Activated CD4-positive, alpha-beta memory T cell treated with anti-CD3 and anti-CD28 coated beads, Interleukin-2, amount 10 ng/mL, durations not matched to agents 7 days and 5 days (primary cell): ENCODE results near the gene MRPL55. TPM values are rescaled to one million over a fixed set of nuclear protein-coding genes. Genes with fewer than 3 reads are reported as not detected.

Experiments used
- CTCF ChIA-PET: fragments of 350-600 bp; sonication (Branson Sonifier 250); formaldehyde crosslinking; loops from one replicate; lab custom pipeline; 2021; ENCODE audit warnings: antibody characterized with exemption, inconsistent platforms; lab: Charles Lee
- POLR2A ChIA-PET: fragments of 350-600 bp; sonication (Branson Sonifier 250); formaldehyde crosslinking; loops from one replicate; lab custom pipeline; 2021; ENCODE audit warnings: antibody characterized with exemption; lab: Charles Lee
- DNase-seq: peaks from one replicate; pipeline ENCODE4 v3.0.0-alpha.2; 2020
- H3K27ac Mint-ChIP-seq: one replicate; pipeline ENCODE4 v1.8.0; 2021; ENCODE audit warnings: mild to moderate bottlenecking, mixed read lengths
- H3K27me3 Mint-ChIP-seq: one replicate; pipeline ENCODE4 v1.8.0; 2021; ENCODE audit warnings: mixed read lengths
- H3K36me3 Mint-ChIP-seq: one replicate; pipeline ENCODE4 v1.8.0; 2021; ENCODE audit warnings: low read depth, mixed read lengths
- H3K4me1 Mint-ChIP-seq: one replicate; pipeline ENCODE4 v1.8.0; 2021; ENCODE audit warnings: mixed read lengths
- H3K4me3 Mint-ChIP-seq: one replicate; pipeline ENCODE4 v1.8.0; 2021; ENCODE audit warnings: mild to moderate bottlenecking, mixed read lengths
- H3K9me3 Mint-ChIP-seq: one replicate; pipeline ENCODE4 v1.8.0; 2021; ENCODE audit warnings: mixed read lengths
- total RNA-seq, 2 experiments: library from RNA; stranded (reverse); gene quantifications; one replicate each; pipeline ENCODE4 v1.2.3, GENCODE V29; 2021

The MRPL55 gene
- total RNA-seq, 2 experiments from 2014 or later: 43.1 to 43.9 TPM

DNA sequence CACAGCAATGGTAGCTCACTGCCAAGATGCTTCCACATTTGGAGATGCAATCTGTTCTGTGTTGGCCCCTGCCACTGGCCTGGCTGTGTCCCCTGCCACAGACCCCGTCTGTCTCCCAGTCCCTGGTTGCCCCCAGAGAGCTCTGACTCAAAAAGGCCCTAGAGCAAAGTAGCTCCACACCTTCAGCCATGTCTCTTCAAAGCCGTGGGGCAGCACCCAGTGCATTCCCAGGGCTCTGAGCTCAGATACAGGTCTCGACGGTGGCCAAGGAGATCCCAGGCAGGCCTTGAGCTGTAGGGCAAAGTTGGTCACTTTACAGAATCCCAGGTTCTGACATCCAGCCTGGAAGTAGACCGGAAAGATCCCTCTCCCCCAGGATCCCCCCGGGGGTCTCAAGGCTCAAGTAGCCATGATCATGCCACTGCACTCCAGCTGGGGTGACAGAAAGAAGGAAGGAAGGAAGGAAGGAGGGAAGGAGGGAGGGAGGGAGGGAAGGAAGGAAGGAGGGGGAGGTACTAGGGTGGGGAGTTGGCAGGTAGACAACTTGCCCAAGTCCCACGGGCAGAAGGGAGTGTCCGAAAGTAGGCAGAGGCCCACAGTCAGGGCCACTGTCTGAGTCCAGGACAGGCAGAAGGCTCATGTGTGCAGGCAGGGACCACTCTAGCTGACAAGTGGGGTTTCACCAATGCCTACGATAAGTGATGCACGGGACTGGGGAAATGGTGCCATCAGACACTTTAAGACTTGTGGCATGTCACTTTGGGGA is 31.4 kb downstream of the MRPL55 start:
- H3K27me3 Mint-ChIP-seq: no peaks in the 10 kb centered on the region
- no peak overlapping the region for H3K4me3 Mint-ChIP-seq
- peaks cover 2% of the 10 kb centered on the region for H3K36me3 Mint-ChIP-seq
- H3K27ac Mint-ChIP-seq: no peak overlapping the region
- ChIA-PET CTCF (interaction anchor here (0.6 to 1.2 kb wide), 2 partner anchors 109 to 136 kb away, joined by 3 to 6 read pairs; no protein-coding TSS in a partner anchor), POLR2A (interaction anchor here (1.0 to 1.5 kb wide), 2 partner anchors 215 to 312 kb away, joined by 3 read pairs; no protein-coding TSS in a partner anchor)
- peaks cover 14% of the 10 kb centered on the region for H3K4me1 Mint-ChIP-seq
- DNase-seq: no peak
- no peaks in the 10 kb centered on the region for H3K9me3 Mint-ChIP-seq

DNA sequence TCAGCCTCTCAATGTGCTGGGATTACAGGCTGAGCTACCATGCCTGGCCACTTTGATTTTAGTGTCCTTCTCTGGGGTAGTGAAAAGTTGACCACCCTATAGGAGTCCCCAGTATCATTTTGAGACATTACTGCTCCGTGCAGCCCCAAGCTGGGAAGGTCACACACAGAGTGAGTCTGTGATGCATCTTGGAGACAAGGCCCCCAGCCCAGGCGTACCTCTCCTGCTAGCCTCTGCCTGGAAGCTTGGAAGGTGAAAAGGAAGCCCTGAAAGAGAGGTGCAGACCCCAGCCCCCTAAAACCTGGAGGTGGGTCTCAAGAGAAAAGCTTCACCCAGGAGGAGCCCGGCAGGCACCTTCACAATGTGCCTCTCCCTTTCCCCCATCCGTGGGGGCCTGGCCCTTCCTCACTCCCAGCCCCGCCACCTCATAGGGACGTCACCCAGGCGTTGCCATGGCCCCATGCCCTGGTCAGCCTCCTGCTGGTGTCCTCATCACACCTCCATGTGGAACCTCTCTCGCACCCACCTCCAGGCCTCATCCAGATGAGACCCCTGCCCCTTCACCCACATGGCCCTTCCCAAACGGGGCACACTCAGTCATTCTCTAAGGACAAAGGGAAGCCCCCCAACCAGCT is 32.2 kb downstream of the MRPL55 start:
- H3K4me1 Mint-ChIP-seq: peaks cover 14% of the 10 kb centered on the region
- POLR2A ChIA-PET: interaction anchor here (1.5 kb wide), 1 partner anchor 311 kb away, joined by 3 read pairs; no protein-coding TSS in a partner anchor

DNA sequence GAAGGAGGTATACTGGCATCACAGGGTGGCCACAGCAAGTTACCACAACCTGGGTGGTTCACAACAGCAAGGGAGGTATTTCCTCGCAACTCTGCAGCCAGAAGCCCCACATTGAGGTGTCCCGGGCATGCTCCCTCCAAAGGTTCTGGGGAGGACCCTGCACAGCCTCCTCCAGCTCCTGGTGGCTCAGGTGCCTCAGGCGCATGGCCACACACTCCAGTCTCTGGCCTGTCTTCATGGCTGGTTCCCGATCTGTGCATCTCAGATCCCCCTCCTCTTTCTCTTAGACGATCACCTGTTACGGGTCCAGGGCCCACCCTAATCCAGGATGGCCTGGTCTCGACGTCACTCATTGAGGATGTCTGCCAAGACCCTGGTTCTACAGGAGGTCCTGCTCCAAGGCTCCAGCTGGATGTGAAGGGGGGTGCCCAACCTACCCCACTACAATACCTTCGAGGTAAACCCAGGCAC is 33.3 kb downstream of the MRPL55 start:
- peaks cover 2% of the 10 kb centered on the region for H3K36me3 Mint-ChIP-seq
- no peak for DNase-seq
- H3K4me1 Mint-ChIP-seq: peaks cover 9% of the 10 kb centered on the region
- POLR2A ChIA-PET: no interaction called here
- H3K27ac Mint-ChIP-seq: no peak overlapping the region
- CTCF ChIA-PET: no interaction called here
- no peaks in the 10 kb centered on the region for H3K9me3 Mint-ChIP-seq
- H3K4me3 Mint-ChIP-seq: no peak overlapping the region
- no peaks in the 10 kb centered on the region for H3K27me3 Mint-ChIP-seq

More for the DNA sequence above, 32.2 kb downstream of the MRPL55 start:
- Mint-ChIP-seq H3K27ac (no peak overlapping the region), H3K36me3 (peaks cover 2% of the 10 kb centered on the region), H3K4me3 (no peak overlapping the region), H3K9me3 (no peaks in the 10 kb centered on the region), H3K27me3 (no peaks in the 10 kb centered on the region)
- DNase-seq: no peak
- CTCF ChIA-PET: interaction anchor here (1.2 kb wide), 1 partner anchor 137 kb away, joined by 3 read pairs; no protein-coding TSS in a partner anchor

DNA sequence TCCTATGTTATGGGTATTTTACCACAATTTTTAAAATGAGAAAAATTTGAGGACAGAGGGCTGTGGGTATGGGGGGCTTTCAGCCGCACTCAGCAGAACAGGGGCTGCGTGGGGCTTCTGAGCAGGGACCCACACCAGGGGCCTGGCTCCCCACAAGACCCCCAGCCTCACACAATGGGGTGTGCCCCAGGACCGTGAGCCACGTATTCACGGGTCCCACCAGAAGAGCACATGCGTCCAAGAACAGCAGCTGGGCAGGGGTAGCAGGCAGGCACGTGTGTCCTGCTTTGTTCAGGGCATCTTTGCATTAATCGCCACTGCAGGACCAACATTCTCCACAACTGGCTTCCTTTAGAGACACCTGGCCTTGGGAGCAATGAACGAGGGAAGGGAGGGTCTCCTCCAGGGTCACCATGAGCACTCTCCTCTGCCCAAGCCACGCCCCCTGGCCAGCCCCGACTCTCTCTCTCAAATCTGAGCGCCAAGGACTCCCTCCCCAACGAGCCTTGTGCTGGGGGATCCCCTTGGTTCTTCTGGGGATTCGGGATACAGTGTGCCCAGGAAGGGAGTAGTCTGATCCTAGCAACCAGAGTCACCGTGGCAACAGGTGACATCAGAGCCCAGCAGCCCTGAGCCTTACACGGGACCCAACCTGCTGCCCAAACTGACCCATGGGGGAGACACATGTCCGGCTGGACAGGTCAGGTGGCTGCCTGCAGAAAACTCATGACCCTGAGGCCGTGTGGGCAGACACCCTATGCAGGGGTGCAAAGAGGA is 34.0 kb downstream of the MRPL55 start:
- ChIA-PET CTCF (no interaction called here), POLR2A (no interaction called here)
- Mint-ChIP-seq H3K4me1 (peaks cover 8% of the 10 kb centered on the region), H3K36me3 (peaks cover 2% of the 10 kb centered on the region), H3K27me3 (no peaks in the 10 kb centered on the region), H3K27ac (no peak overlapping the region), H3K9me3 (no peaks in the 10 kb centered on the region), H3K4me3 (no peak overlapping the region)
- no peak for DNase-seq

DNA sequence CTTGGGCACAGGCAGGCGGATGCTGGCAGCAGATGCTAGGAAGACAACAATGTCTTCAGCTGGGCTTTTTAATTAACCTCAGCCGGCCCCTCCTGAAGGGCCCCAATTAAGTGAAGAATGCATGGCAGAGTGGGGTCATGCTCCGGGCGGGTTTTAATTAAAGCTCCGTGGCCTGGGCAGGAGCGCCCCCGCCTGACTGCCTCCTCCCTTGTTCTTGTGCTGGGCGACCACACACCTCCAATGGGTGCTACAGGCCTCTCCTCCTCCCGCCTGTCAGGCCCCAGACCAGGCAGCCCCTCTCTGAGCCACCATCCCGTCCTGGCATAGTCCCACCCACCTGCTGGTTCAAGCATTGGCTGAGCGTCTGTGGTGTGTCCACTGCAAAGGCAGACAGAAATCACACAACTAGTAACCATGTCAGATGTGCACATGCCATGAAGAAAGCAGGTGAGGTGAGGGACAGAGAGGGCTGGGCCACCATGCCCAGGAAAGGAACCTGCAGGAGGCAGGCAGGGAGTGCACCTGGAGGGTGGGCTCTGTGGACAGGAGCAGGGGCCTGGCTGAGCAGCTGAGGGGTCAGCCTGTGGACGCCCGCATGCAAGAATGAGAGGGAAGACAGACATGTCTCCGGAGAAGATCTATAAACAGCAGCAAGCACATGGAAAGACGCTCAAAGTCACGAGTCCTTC is 35.1 kb downstream of the MRPL55 start:
- H3K4me1 Mint-ChIP-seq: peaks cover 5% of the 10 kb centered on the region
- no peak for DNase-seq
- no peak overlapping the region for H3K4me3 Mint-ChIP-seq
- no peaks in the 10 kb centered on the region for H3K27me3 Mint-ChIP-seq
- CTCF ChIA-PET: no interaction called here
- H3K36me3 Mint-ChIP-seq: no peaks in the 10 kb centered on the region
- H3K9me3 Mint-ChIP-seq: no peaks in the 10 kb centered on the region
- H3K27ac Mint-ChIP-seq: no peak overlapping the region
- POLR2A ChIA-PET: interaction anchor here (1.6 kb wide), 1 partner anchor 8 kb away, joined by 9 read pairs; no protein-coding TSS in a partner anchor

DNA sequence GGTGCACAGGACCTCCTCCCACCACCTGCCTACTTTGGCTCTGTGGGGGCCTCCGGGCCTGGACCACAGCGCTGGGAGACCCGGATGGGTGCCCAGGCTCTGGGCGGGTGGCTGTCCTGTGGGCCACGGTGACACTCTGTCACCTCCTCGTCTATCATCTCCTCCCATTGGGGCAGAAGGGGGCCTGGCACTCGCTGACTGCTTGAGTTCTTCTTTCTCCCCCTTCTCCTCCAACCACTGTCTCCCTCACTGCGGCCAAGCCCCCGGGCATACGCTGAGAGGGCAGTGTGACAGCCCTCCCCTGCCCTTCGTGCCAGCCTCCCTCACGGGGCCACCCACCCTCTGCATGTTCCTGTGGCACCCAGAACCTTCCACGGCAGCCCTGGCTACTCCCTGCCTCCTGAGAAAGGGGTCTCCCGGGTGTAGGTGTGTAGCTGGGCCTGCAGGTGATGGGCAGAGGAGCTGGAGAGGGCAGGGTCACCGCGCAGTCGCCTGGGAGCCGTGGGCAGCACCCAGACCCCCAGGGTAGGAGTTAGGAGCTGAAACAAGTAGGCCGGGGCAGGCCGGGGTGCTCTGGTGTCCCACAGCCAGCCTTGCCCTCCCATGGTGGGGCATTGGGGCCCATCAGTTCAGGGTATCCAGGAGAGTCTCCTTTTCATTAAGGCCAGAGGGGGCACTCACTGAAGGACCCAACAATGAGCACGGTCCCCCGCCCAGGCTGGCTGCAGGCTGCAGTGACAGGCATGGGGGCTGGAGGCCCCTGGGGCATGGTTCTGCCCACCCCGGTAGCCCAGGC is 35.8 kb downstream of the MRPL55 start:
- POLR2A ChIA-PET: interaction anchor here (1.6 kb wide), 1 partner anchor 9 kb away, joined by 9 read pairs; no protein-coding TSS in a partner anchor
- DNase-seq: no peak
- CTCF ChIA-PET: no interaction called here
- Mint-ChIP-seq H3K27me3 (no peaks in the 10 kb centered on the region), H3K36me3 (no peaks in the 10 kb centered on the region), H3K9me3 (no peaks in the 10 kb centered on the region), H3K4me1 (peaks cover 1% of the 10 kb centered on the region), H3K4me3 (no peak overlapping the region), H3K27ac (no peak overlapping the region)

DNA sequence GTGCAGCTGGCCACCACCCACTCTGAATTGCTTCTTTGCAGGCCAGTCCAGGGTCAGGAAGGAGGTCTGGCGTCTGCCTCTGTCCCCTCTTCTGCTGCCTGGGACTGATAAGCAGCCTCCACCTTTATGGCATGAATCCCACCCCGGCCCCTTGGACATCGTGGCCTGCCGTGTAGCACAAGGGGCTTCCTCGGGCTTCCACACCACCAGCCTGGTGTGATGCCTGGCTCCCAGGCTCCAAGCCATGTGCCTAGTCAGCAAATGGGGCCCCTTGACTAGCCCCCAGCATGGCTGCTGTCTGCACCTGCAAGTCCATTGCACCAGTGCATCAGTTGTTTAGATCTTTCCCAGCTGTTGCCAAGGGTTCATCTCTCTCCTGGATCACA is 36.4 kb downstream of the MRPL55 start:
- no peaks in the 10 kb centered on the region for H3K4me1 Mint-ChIP-seq
- H3K27me3 Mint-ChIP-seq: no peaks in the 10 kb centered on the region
- H3K27ac Mint-ChIP-seq: no peak overlapping the region
- no peak overlapping the region for H3K4me3 Mint-ChIP-seq
- H3K36me3 Mint-ChIP-seq: no peaks in the 10 kb centered on the region
- POLR2A ChIA-PET: interaction anchor here (1.6 kb wide), 1 partner anchor 9 kb away, joined by 9 read pairs; no protein-coding TSS in a partner anchor
- CTCF ChIA-PET: no interaction called here
- no peak for DNase-seq
- H3K9me3 Mint-ChIP-seq: no peaks in the 10 kb centered on the region

DNA sequence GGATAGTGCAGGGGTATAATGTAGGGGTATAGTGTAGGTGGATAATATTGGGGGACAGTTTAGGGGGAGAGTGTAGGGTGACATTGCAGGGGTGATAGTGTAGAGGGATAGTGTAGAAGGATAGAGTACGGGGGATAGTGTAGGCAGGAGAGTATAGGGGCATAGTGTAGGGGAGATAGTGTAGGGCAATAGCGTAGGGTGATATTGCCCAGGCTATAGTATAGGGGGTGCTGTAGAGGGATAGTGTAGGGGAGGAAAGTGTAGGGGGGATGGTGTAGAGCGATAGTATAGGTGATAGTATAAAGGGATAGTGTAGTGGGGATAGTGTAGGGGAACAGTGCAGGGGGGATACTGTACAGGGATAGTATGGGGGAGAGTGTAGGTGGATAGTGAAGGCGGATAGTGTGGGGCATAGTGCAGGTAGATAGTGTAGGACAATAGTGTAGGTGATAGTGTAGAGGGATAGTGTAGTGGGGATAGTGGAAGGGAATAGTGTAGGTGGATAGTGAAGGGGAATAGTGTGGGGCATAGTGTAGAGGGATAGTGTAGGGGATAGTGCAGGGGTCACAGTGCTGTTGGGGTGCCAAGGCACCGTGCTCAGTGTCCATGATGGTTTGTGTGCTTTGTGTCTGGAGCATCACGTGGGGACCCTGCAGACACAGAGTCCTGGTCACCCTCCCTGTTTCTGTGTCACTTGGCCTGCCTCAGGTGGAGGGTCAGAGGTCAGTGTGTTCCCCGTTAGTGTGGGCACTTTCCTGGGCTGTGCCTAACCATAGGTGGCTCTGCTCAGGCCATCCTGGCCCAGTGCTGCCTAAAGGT is 37.1 kb downstream of the MRPL55 start:
- Mint-ChIP-seq H3K27ac (no peak overlapping the region), H3K27me3 (no peaks in the 10 kb centered on the region), H3K4me1 (no peaks in the 10 kb centered on the region), H3K9me3 (no peaks in the 10 kb centered on the region), H3K4me3 (no peak overlapping the region), H3K36me3 (no peaks in the 10 kb centered on the region)
- POLR2A ChIA-PET: no interaction called here
- no peak for DNase-seq
- CTCF ChIA-PET: no interaction called here

DNA sequence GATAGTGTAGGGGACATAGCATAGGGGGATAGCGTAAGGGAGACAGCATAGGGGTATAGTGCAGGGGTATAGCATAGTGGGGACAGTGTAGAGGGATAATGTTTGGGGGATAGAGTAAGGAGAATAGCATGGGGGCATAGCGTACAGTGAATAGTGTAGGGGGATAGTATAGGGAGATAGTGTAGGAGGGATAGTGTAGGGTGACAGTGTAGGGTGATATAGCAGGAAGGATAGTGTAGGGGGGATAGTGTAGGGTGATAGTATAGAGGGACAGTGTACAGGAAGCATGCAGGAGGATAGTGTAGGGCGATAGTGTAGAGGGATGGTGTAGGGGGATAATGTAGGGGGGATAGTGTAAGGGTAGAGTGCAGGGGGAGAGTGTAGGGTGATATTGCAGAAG is 38.2 kb downstream of the MRPL55 start:
- Mint-ChIP-seq H3K4me1 (no peaks in the 10 kb centered on the region), H3K36me3 (no peaks in the 10 kb centered on the region), H3K27me3 (peaks cover 3% of the 10 kb centered on the region), H3K4me3 (no peak overlapping the region), H3K9me3 (no peaks in the 10 kb centered on the region), H3K27ac (no peak overlapping the region)
- ChIA-PET CTCF (no interaction called here), POLR2A (no interaction called here)
- no peak for DNase-seq

DNA sequence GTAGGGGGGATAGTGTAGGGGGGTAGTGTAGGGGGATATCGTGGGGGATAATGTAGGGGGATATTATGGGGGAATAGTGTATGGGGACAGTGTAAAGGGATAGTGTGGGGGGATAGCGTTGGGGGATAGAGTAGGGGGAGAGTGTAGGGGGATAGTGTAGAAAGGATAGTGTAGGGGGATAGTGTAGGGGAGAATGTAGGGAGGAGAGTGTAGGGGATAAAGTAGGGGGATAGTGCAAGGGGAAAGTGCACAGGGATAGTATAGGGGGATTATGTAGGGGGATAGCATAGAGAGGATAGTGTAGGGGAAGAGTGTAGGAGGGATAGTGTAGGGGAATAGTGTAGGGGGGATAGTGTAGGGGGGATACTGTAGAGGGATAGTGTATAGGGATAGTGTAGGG is 38.9 kb downstream of the MRPL55 start:
- no peak for DNase-seq
- POLR2A ChIA-PET: no interaction called here
- H3K36me3 Mint-ChIP-seq: no peaks in the 10 kb centered on the region
- CTCF ChIA-PET: no interaction called here
- no peak overlapping the region for H3K4me3 Mint-ChIP-seq
- H3K4me1 Mint-ChIP-seq: no peaks in the 10 kb centered on the region
- H3K27ac Mint-ChIP-seq: no peak overlapping the region
- peaks cover 3% of the 10 kb centered on the region for H3K27me3 Mint-ChIP-seq
- H3K9me3 Mint-ChIP-seq: no peaks in the 10 kb centered on the region

DNA sequence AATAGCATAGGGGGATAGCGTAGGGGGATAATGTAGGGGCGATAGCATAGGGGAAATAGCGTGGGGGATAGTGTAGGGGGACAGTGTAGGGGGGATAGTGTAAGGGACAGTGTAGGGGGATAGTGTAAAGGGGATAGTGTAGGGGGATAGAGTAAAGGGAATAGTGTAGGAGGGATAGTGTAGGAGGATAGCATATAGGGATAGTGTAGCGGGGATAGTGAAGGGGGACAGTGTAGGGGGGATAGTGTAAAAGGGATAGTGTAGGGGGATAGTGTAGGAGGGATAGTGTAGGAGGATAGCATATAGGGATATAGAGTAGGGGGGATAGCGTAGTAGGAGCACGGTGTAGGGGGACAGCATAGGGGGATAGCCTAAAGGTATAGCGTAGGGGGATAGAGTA is 40.7 kb downstream of the MRPL55 start:
- no peak for DNase-seq
- no peak overlapping the region for H3K27ac Mint-ChIP-seq
- no peaks in the 10 kb centered on the region for H3K4me1 Mint-ChIP-seq
- ChIA-PET CTCF (no interaction called here), POLR2A (no interaction called here)
- H3K36me3 Mint-ChIP-seq: no peaks in the 10 kb centered on the region
- no peaks in the 10 kb centered on the region for H3K9me3 Mint-ChIP-seq
- H3K4me3 Mint-ChIP-seq: no peak overlapping the region
- peaks cover 3% of the 10 kb centered on the region for H3K27me3 Mint-ChIP-seq
